Upper lobe of left lung (tissue), 4 donors: ENCODE results near the gene ITGBL1.

Experiments used
- EP300 ChIP-seq, 4 donors: sonication (generic); formaldehyde crosslinking; IDR thresholded peaks; one replicate each; pipeline ENCODE4 v1.5.1; 2017; ENCODE audit warnings: antibody characterized with exemption in 4 of 4, control low read depth in 2 of 4
- POLR2A ChIP-seq, 4 donors: fragments of 450-650 bp; IDR thresholded peaks; one replicate each; pipeline ENCODE4 v1.5.1; 2016 to 2017; ENCODE audit warnings: antibody characterized with exemption in 4 of 4, mild to moderate bottlenecking in 2 of 4
- TF ChIP-seq, protein P1 (sequence below), 6 experiments: fragments of 450-650 bp in 4 of 6; fragments of 200-600 bp in 2 of 6; sonication (generic) in 2 of 6; IDR thresholded peaks; one replicate each; pipeline ENCODE4 v1.5.1; 2016 to 2019; ENCODE audit warnings: antibody characterized with exemption in 6 of 6

DNA sequence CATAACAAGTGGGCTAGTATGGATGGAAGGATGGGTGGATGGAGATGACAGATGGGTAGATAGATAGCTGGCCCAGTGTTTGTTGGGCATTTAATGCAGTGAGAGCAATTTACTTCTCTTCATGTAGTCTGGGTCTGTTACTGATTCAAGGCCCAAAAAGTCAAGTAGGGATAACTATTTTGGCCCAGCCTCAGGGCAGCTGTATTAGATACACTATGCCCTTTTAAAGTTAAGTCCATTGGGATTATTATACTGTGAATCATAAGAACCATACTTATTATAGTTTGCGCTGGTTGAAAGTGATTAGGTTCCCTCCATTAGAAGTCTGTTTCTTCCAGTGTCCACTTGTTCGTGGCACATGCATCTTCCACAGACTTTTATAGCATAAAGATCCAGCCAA is 4.7 kb downstream of the ITGBL1 start:
- TF ChIP-seq, protein P1, sequence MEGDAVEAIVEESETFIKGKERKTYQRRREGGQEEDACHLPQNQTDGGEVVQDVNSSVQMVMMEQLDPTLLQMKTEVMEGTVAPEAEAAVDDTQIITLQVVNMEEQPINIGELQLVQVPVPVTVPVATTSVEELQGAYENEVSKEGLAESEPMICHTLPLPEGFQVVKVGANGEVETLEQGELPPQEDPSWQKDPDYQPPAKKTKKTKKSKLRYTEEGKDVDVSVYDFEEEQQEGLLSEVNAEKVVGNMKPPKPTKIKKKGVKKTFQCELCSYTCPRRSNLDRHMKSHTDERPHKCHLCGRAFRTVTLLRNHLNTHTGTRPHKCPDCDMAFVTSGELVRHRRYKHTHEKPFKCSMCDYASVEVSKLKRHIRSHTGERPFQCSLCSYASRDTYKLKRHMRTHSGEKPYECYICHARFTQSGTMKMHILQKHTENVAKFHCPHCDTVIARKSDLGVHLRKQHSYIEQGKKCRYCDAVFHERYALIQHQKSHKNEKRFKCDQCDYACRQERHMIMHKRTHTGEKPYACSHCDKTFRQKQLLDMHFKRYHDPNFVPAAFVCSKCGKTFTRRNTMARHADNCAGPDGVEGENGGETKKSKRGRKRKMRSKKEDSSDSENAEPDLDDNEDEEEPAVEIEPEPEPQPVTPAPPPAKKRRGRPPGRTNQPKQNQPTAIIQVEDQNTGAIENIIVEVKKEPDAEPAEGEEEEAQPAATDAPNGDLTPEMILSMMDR (IDR thresholded peaks at IDR 0.05) = no peak
- no peak for TF ChIP-seq EP300 (IDR thresholded peaks at IDR 0.05)
- TF ChIP-seq POLR2A (IDR thresholded peaks at IDR 0.05) = no peak
